GM19468 (cell line): ENCODE data around the gene ACTR5.

Source experiments
- ATAC-seq: cut with Tn5 transposase; IDR thresholded peaks from one replicate; pipeline ENCODE4 v1.9.1; 2021; ENCODE audit warnings: mild to moderate bottlenecking, moderate library complexity, moderate number of reproducible peaks; ENCODE audit not compliant: unreplicated experiment; ENCODE audit errors: extremely low read depth

Gene ACTR5

DNA sequence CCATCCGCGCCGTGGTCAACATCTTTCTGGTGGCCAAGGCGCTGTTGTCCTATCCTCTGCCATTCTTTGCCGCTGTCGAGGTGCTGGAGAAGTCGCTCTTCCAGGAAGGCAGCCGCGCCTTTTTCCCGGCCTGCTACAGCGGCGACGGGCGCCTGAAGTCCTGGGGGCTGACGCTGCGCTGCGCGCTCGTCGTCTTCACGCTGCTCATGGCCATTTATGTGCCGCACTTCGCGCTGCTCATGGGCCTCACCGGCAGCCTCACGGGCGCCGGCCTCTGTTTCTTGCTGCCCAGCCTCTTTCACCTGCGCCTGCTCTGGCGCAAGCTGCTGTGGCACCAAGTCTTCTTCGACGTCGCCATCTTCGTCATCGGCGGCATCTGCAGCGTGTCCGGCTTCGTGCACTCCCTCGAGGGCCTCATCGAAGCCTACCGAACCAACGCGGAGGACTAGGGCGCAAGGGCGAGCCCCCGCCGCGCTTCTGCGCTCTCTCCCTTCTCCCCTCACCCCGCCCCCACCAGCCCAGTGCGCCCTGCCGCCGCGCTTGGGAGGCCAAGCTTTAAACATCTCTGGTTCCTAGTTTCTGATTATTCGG is 20.0 kb upstream of the ACTR5 start:
- ATAC-seq = no peak

DNA sequence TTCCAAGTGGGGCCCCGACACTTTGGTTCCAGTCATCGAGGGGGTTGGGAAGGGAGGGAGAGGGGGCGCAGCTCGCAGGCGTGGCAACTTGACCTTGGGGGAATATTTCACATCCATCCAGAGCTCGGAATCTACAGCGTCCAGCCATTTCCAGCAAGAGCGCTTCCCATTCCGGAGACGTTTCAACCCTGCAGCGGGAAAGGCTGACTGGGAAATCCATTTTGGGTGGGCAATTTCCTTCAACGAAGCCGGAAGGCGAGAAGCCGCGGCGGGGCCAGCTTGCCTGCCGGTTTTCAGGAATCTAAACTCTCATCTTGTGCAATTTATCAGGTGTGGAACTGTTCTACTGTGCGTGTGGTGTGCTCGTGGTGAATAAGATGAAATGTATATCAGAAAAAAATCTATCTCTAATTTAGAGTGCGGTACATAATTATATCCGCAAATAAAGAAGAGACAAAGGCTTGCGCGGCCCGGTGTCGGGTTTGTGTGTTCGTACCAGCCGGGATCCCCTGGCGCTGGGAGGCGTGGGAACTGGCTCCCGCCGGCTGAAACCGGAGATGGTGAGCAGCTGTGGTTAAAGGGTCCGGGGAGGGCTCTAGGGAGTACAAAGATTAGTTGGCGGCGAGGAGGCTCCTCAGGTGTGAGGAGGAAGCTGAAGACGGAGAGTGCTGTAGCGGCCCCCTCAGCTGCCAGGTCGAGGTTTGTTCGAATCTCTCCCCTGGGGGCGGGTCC is 19.2 kb upstream of the ACTR5 start:
- ATAC-seq = no peak

DNA sequence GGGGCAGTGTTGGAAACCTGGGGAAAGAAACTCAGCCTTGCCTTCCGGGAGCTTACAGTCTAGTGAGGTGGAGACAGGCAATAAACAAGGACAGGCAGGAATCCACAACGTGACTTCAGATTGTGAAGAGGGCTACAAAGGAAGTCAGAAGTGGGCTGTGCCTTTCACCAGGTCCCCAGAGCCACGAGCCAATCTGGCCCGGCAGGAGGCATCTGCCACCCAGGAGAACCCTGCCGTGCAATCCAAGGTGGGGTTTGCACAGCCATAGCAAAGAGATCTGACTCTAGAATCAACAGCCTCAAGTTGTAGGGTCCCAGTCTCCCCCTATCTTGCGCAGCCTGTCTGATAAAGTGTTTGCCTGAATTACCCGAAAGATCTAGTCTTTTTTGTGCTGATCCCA is 18.5 kb upstream of the ACTR5 start:
- no peak for ATAC-seq

DNA sequence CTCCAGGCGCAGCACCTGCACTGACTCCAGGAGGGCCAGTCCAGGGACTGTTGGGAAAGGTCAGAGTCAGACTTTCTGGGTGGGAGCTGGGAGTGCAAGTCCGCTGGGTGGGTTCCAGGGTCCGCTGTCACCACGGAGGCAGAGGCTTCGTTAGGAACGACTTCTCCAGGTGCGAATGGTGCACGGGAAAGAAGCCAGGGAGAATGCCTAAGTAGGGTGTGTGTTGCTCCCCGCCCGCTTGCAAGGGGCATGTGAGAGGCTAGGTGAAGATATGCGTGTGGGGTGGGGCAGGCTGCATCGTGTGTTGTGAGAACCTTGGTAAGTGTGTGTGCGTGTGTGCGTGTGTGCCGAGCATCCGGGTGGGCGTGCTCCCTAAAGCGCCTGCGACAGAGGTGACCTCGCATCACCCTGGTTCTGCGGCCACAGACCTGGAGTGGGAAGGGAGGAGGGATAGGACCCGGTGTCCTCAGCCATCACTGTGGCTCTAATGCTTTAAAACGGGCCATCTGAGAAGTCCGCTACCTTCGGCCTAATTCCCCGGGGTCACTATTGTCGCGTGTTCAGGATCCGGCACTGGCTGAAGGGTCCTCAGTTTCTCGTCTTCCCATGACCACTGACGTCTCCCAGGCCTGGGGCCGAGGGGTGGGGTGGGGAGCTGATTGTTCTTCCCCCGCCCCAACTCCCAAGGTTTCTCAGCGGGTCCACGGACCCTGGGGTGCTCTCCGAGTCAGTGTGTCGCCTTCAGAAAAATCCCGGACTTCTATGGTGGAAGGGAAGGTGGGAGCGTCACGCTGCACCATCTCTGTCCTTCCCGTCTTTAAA is 17.9 kb upstream of the ACTR5 start:
- ATAC-seq = no peak

DNA sequence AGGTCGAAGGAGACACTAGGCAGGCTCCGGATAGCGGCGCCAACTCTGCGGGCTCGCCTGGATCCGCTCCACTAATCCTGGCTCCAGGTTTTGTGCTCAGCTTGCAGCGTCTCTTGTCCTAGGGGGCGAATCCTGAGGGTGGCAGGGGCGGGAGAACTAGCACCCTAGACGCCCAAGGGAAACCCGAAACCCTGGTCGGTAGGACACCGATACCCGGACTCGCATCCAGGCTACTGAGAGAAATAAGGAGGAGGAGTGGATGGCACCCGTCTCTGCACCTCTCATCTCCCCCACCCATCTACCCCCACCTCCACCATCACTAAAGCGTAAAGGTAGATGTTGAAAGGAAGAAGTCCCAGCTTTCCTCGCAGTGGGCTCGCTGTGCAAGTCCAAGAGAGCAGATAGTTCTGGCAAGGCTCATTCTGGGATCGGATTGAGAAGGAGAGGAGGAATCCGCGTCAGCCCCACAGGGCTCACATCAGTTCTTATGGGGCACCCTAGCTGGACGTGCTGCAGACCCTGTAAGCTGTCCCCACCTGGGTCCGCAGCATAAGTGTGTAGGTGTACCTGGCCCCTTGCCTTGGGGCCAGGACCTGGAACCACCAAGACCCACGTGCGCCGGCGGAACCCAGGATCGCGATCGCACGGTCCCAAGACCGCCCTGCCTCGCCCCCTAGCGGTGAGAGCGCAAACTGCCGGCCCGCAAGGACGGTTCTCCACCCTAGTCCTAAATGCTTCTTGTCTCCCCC is 17.1 kb upstream of the ACTR5 start:
- no peak for ATAC-seq

DNA sequence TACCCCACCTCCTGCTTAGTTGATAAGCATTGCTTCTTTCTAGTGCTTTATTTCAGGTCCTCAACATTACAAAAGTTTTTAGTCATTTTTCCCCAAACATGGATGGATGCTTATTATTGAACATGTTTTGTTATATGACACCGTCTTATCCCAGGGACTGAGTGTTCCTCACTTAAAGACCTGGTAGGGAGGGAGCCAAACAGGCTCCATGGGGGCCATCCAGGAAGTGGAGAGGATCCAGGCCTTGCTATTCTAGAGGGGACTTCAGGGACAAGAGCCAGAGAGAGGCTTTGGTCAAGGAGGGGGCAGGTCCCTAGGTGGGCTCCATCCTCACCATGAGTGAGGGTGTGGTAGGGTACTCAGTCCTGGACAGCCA is 16.5 kb upstream of the ACTR5 start:
- no peak for ATAC-seq

DNA sequence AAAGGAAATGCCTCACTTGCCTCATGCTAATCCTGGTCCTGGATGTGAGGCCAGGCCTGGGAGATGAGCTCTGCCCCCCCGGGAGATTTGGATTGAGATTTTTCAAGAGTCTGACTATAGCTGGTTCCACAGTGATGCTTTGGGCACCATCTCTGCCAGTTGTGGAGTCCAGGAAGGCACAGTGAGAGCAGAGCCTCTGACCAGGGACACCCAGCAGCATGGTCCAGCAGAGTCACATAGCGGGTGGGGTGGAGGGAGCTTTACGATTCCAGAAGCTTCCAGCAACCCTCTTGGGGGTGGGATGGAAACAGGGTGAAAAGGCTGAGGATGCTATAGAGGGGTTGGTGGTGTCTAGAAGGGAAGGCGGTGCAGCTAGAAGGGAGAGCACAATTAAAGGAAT is 15.3 kb upstream of the ACTR5 start:
- no peak for ATAC-seq

DNA sequence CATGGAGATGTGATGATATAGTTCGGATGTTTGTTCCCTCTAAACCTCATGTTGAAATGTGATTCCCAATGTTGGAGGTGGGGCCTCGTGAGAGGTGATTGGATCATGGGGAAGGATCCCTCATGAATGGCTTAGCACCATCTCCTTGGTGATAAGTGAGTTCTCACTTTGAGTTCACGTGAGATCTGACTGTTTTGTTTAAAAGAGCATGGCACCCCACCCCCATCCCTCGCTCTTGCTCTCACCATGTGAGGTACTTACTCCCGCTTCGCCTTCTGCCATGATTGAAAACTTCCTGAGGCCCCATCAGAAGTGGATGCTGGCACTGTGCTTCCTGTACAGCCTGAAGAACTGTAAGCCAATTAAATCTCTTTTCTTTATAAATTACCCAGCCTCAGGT is 13.1 kb upstream of the ACTR5 start:
- no peak for ATAC-seq

DNA sequence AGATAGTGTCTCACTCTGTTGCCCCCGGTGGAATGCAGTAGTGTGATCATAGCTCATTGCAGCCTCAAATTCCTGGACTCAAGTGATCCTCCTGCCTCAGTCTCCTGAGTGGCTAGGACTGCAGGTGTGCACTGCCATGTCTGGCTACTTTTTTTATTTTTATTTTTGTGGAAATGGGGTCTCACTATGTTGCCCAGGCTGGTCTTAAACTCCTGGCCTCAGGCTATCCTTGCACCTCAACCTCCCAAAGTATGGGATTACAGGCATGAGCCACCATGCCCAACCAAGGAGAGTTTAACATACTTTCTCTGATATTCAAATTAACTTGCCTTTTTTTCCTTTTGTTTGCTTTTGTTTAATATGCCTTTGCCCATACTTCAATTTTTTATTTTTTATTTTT is 10.4 kb upstream of the ACTR5 start:
- no peak for ATAC-seq

DNA sequence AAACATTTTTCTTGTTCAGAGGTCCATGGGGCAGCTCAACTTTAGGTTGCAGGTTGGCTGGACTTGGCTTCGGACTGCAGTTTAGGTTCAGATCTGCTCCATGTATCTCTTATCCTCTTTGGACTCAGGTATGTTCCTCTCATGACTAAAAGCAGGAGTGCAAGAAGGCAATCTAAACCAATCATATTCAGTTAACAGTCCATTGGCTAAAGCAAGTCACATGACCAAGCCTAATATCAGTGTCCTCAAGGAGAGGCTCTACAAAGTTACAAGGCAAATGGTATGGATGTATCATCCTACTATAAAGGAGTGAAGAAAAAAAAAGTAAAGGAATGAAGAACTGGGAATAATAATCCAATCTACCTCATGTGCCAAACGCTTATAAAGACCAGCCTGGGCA is 2.5 kb upstream of the ACTR5 start:
- ATAC-seq = no peak

DNA sequence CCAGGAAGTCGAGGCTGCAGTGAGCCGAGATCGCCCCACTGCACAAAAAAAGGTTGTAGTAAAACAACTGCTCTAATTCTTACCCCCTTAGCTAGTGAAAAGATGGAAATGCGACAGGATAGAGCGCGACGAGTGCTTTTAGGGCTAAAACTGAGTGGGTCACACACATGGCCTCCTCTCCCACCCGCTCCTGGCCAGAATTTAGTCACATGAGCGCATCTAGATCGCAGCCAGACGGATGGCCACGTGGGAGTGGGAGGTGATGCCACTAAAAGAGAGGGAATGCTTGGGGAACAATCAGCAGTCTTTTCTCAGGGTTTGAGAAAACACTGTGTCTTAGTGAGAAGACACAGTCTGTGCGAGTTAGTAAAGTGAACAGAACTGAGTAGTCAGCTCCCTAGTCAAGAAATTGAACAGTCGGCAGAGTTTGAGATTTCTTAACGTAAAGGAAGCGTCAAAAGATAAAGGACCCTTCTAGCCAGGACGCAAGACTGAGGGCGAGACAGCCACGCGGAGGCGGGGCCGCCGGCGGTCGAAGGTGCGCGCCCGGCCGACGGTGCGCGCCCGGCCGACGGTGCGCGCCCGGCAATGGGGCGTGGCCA is 664 bp upstream of the ACTR5 start:
- no peak for ATAC-seq

DNA sequence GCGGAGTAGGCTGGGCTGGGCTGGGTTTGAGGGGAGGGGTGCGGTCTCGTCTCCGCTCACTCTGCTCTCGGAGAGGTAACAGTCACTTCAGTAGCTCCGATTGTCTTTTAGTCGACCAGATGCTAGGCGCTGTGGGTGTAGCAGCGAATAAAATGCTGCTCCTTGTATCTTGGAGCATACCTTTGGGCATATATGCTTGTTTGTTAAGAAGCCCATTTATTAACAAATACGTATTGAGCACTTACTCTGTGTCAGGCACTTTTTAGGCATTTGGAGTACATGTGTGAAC is 545 bp downstream of the ACTR5 start:
- ATAC-seq = no peak

DNA sequence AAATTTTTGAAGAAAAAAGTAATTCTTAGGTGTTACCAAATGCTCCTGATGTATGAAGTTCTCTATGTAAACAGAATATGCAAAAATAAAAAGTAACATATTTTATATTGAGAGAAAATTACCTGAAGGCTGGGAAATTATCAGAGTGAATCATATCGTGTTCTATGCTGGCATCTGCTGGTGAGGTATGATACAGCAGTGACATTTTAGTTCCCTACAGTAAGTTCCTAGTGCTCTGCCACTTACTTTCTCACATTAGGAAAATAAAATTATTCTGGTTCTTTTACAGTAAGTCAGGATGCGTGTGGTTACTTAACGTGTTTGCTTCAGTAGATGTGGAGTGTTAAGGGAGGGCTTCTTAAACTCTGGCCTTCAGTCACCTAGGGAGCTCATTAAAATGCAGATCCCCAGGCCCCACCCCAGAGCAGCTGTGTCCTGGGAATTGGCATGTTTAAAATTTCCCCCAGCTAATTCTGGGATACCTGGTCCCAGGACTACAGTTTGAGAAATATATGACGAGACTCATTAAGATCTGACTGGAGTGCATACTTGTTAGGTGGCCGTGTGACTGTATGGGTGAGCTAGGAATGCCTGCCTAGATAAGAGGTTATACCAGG is 3.2 kb downstream of the ACTR5 start:
- no peak for ATAC-seq

DNA sequence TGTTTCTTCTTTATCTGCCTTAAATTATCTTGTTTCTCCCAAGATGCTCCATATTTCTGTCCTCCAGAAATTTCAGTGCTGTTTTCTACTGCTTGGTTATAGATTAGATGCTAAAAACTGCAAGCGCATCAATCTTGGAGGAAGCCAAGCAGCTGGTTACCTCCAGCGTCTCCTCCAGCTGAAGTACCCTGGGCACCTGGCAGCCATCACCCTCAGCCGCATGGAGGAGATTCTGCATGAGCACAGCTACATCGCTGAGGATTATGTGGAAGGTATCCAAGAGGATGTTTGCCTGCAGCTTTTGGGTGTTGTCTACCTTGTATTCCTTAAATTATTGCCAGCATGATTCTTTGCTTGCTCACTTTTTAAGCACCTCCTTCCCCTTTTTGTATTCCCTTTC is 3.8 kb downstream of the ACTR5 start:
- no peak for ATAC-seq

DNA sequence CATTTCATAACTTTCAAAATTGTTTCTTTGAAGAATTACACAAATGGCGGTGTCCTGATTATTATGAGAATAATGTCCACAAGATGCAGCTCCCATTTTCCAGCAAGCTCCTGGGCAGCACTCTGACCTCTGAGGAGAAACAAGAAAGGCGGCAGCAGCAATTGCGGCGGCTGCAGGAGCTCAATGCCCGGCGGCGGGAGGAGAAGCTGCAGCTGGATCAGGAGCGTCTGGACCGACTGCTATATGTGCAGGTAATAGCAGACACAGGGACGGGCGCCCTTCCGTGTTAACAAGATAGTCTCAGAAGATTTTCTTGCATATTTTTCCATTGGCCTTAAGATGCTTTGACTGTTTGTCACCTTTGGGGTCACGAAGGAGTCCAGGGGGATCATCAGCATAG is 6.7 kb downstream of the ACTR5 start:
- ATAC-seq = no peak

DNA sequence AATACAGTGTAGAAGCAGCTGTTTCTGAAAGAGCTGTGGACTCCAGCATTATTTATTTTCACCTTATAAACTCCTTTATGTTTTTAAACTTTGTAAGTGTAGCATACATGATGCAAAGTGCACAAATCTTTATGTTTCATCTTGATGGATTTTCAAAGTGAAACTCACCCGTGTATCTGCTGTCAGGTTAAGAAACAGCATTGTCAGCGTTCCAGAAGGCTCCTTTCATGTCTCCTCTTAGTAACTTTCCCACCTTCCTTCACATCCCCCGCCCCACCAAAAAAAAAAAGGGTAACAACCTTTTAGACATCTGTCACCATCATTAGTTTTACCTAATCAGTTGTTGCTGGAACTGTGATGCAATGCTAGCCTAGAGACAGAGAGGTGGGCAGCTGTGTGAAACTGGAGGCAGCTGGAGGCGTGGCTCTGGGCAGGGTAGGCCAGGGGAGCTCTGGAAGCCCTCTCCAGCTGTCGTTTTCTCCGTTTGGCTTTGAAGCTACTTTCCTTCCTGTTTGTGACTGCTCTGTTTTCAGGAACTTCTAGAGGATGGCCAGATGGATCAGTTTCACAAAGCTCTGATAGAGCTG is 7.2 kb downstream of the ACTR5 start:
- no peak for ATAC-seq

DNA sequence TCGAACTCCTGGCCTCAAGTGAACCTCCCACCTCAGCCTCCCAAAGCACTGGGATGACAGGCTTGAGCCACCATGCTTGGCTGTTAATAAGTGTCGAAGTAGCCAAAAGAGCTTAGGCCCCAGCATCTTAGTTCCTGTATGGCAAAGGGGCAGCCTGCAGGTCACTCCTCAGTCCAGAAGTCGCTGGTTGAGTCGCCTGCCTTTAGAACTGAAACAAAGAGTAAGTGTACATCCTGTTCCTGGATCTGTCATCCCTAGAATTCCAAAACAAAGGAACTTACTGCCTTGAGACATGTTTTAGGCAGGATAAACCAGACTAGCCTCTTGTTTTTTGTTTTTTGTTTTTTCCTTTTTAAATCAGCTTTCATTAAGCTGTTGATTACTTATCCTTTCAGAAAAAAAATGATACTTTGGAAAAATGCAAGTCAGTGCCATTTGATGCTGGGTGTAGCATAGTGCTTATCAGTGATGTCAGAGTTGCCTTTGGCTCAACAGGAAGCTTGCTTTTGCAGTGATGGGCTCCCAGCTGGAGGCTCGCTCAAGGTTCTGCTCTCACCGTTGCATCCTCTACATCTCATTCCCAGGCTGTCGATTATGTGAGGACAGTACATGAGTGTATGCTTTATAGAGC is 9.0 kb downstream of the ACTR5 start:
- ATAC-seq = no peak

DNA sequence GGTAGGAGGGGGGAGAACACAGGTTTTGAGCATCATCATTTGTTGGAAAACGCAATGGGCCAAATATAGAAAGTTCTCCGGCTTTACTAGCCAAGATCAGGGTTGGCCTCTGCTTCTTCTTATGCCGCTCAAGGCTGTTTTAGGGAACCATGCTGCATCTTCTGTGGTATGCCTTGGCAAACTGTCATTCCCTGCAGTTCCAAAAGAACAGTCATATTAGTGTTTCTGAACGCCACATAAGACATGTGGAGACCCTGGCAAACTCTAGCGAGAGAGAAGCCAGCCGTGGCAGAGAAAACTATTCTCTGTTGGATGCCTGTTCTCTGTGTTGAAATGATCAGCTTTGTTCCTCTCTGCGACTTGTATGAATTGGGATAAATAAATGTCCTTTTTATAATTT is 10.8 kb downstream of the ACTR5 start:
- ATAC-seq = no peak

DNA sequence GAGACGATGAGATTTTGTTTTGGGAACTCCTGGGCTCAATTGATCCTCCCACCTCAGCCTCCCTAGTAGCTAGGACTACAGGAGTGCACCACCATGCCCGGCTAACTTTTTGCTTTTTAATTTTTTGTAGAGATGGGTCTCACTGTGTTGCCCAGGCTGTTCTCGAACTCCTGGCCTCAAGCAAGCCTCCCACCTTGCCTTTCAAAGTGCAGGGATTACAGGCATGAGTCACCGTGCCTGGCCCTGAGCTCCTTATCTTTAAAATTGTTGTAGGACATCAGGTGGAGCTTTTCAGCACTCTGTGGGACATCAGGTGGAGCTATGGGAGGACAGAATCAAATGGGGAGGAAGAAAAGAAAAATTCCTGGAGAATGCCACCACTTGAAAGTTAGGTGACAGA is 12.7 kb downstream of the ACTR5 start:
- no peak for ATAC-seq
